ENCODE results near the gene PICK1. TPM values are rescaled to one million over a fixed set of nuclear protein-coding genes. Genes with fewer than 3 reads are reported as not detected.

PICK1 gene
- total and polyA plus RNA-seq, 10 of the 15 experiments (the other 5 are each of a cell fraction or from before 2014, with no cell fraction given) = 0.07 to 19.2 (median 10.9) TPM

DNA sequence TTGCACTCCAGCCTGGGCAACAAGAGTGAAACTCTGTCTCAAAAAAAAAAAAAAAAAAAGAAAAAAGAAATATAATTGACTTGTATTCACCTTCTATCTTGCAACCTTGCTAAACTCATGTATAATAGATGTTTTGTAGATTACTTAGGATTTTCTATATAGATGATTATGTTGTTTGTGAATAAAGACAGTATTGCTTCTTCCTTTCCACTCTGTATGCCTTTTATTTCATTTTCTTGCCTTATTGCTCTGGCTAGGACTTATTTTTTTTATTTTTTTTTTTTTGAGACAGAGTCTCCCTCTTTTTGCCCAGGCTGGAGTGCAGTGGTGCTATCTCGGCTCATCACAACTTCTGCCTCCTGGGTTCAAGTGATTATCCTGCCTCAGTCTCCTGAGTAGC is 43.1 kb upstream of the PICK1 start:
- H3K4me1 ChIP-seq (ENCODE audit: control insufficient read depth, insufficient read depth, low read length) = no peaks in the 10 kb centered on the region
- no peaks in the 10 kb centered on the region for H3K9me3 ChIP-seq (replicated peaks; ENCODE audit: control insufficient read depth, insufficient read depth, low read length)
- intact Hi-C loops (cut with micrococcal nuclease; ENCODE audit: unreplicated experiment) (no loop called here), in situ Hi-C loops (cut with MboI) (no loop called here)
- DNase-seq (ENCODE audit: low read depth, low spot score) (no peak), FAIRE-seq (no peak), ATAC-seq (no peak)
- no peaks in the 10 kb centered on the region for H3K79me2 ChIP-seq (ENCODE audit: control insufficient read depth, insufficient read depth, low read length)
- ChIA-PET CTCF (interaction anchor here (1.0 kb wide), 1 partner anchor 76 kb away, joined by 3 read pairs; no protein-coding TSS in a partner anchor), SMC1A (ENCODE audit: uncharacterized antibody, unreplicated experiment) (no interaction called here), RAD21 (ENCODE audit: unreplicated experiment) (no interaction called here), POLR2A (no interaction called here)
- no peaks in the 10 kb centered on the region for H4K20me1 ChIP-seq (ENCODE audit: control insufficient read depth, insufficient read depth)
- H2AFZ ChIP-seq (ENCODE audit: control insufficient read depth, low read depth, low read length) = no peak overlapping the region
- H3K27ac ChIP-seq (ENCODE audit: control insufficient read depth, insufficient read depth) = no peak overlapping the region
- no TSS peak for BruUV-seq (replicated peaks)
- WGBS (ENCODE audit: insufficient coverage, insufficient replicate concordance, low lambda C conversion rate, missing lambda C conversion rate) = no CpG with 5 or more reads among the region's 1 CpG
- no peak overlapping the region for H3K4me3 ChIP-seq
- no peaks in the 10 kb centered on the region for H3K27me3 ChIP-seq (replicated peaks in 1 of 2; ENCODE audit: control insufficient read depth in 2 of 2, insufficient read depth in 2 of 2, low read length in 1 of 2)
- H3K9ac ChIP-seq (ENCODE audit: control insufficient read depth, insufficient read depth, low read length) = no peak overlapping the region
- H3K36me3 ChIP-seq (ENCODE audit: control insufficient read depth in 2 of 2, insufficient read depth in 2 of 2, low read length in 1 of 2) = no peaks in the 10 kb centered on the region
- no peak for TF ChIP-seq NR2C2 (IDR thresholded peaks at IDR 0.05; ENCODE audit: borderline replicate concordance, control insufficient read depth, insufficient read length, low read depth)
- TF ChIP-seq FOXM1 (IDR thresholded peaks at IDR 0.05; ENCODE audit: low read depth, low read length) = no peak
- TF ChIP-seq RAD21 (IDR thresholded peaks at IDR 0.05; ENCODE audit: insufficient read depth, low read depth, low read length) = no peak
- TF ChIP-seq, protein P1, sequence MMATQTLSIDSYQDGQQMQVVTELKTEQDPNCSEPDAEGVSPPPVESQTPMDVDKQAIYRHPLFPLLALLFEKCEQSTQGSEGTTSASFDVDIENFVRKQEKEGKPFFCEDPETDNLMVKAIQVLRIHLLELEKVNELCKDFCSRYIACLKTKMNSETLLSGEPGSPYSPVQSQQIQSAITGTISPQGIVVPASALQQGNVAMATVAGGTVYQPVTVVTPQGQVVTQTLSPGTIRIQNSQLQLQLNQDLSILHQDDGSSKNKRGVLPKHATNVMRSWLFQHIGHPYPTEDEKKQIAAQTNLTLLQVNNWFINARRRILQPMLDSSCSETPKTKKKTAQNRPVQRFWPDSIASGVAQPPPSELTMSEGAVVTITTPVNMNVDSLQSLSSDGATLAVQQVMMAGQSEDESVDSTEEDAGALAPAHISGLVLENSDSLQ (IDR thresholded peaks at IDR 0.05) = no peak
- no peak for TF ChIP-seq POLR2A (IDR thresholded peaks at IDR 0.05; ENCODE audit: low read depth, low read length)
- TF ChIP-seq WRNIP1 (IDR thresholded peaks at IDR 0.05; ENCODE audit: borderline replicate concordance, low read depth, low read length) = no peak
- no peak for TF ChIP-seq NRF1 (conservative IDR thresholded peaks at IDR 0.05; ENCODE audit: low read depth, low read length)
- no peak for TF ChIP-seq CHD4 (IDR thresholded peaks at IDR 0.05)
- no peak for TF ChIP-seq CHD2 (IDR thresholded peaks at IDR 0.05; ENCODE audit: borderline replicate concordance, low read depth, low read length)
- TF ChIP-seq CBX3 (IDR thresholded peaks at IDR 0.05; ENCODE audit: borderline replicate concordance, low read depth) = no peak
- no peak for TF ChIP-seq RBBP5 (conservative IDR thresholded peaks at IDR 0.05)
- no peak for TF ChIP-seq ZNF24 (IDR thresholded peaks at IDR 0.05)
- no peak for TF ChIP-seq KAT2A (conservative IDR thresholded peaks at IDR 0.05; ENCODE audit: control insufficient read depth, low read depth, low read length)
- no peak for TF ChIP-seq BMI1 (IDR thresholded peaks at IDR 0.05; ENCODE audit: borderline replicate concordance)
- no peak for TF ChIP-seq NFYB (IDR thresholded peaks at IDR 0.05; ENCODE audit: insufficient read depth, low read depth, low read length)
- TF ChIP-seq, protein P2, sequence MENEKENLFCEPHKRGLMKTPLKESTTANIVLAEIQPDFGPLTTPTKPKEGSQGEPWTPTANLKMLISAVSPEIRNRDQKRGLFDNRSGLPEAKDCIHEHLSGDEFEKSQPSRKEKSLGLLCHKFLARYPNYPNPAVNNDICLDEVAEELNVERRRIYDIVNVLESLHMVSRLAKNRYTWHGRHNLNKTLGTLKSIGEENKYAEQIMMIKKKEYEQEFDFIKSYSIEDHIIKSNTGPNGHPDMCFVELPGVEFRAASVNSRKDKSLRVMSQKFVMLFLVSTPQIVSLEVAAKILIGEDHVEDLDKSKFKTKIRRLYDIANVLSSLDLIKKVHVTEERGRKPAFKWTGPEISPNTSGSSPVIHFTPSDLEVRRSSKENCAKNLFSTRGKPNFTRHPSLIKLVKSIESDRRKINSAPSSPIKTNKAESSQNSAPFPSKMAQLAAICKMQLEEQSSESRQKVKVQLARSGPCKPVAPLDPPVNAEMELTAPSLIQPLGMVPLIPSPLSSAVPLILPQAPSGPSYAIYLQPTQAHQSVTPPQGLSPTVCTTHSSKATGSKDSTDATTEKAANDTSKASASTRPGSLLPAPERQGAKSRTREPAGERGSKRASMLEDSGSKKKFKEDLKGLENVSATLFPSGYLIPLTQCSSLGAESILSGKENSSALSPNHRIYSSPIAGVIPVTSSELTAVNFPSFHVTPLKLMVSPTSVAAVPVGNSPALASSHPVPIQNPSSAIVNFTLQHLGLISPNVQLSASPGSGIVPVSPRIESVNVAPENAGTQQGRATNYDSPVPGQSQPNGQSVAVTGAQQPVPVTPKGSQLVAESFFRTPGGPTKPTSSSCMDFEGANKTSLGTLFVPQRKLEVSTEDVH (IDR thresholded peaks at IDR 0.05; ENCODE audit: low read depth, partially characterized antibody) = no peak
- no peak overlapping the region for H3K4me2 ChIP-seq (ENCODE audit: control insufficient read depth, insufficient read depth)
